ENCODE measurements around the gene WDR18. TPM values are rescaled to one million over a fixed set of nuclear protein-coding genes. Genes with fewer than 3 reads are reported as not detected.

Gene WDR18
- total RNA-seq, 1 experiment from 2014 or later, result 124 TPM

- no peak for TF ChIP-seq REST (IDR thresholded peaks at IDR 0.05; ENCODE audit: low read depth)
- no peak for TF ChIP-seq TCF7L2 (IDR thresholded peaks at IDR 0.05; ENCODE audit: borderline replicate concordance, extremely low read depth, insufficient read depth, insufficient read length)
- TF ChIP-seq ZFX (IDR thresholded peaks at IDR 0.05), result no peak
Observed at GRCh38 chr19:973726-974563, 10.2 kb upstream of the WDR18 start (continued).

GRCh38 chr19:974564-975257, 9.4 kb upstream of the WDR18 start:
- no peak overlapping the region for H3K4me2 ChIP-seq (ENCODE audit: low read length)
- BruUV-seq (replicated peaks), result no TSS peak
- no peaks in the 10 kb centered on the region for H3K9me2 ChIP-seq (ENCODE audit: insufficient read depth)
- H3K9ac ChIP-seq (ENCODE audit: low read length), result no peak overlapping the region
- H2AFZ ChIP-seq (ENCODE audit: low read depth, low read length, poor library complexity, severe bottlenecking), result no peak overlapping the region
- H3K4me3 ChIP-seq (replicated peaks in 1 of 2; ENCODE audit: low read depth in 1 of 2, low read length in 2 of 2), result no peak overlapping the region
- CTCF ChIA-PET, result no interaction called here
- DNase-seq (ENCODE audit: low read depth, low spot score) (no peak), ATAC-seq (no peak)
- intact Hi-C loops (cut with micrococcal nuclease), result no loop called here
- H3K36me3 ChIP-seq (ENCODE audit: control insufficient read depth in 1 of 2, insufficient read depth in 2 of 2, low read length in 2 of 2), result peaks cover 3 to 22% of the 10 kb centered on the region in 2 experiments; a peak in 3 of 4 replicates
- POLR2A ChIA-PET, result no interaction called here
- no peaks in the 10 kb centered on the region for H4K20me1 ChIP-seq (ENCODE audit: insufficient read depth)
- RAD21 ChIA-PET (ENCODE audit: low non-redundant PET in 1 of 2, low total read pairs in 2 of 2, uncharacterized antibody in 2 of 2, unreplicated experiment in 2 of 2), result no interaction called here
- no peaks in the 10 kb centered on the region for H3K27me3 ChIP-seq (ENCODE audit: insufficient read depth, low read length)
- peaks cover 8 to 18% of the 10 kb centered on the region in 2 experiments; a peak in 3 of 4 replicates for H3K9me3 ChIP-seq (ENCODE audit: control insufficient read depth in 1 of 2, insufficient read depth in 1 of 2, low read depth in 1 of 2, low read length in 2 of 2)
- H3K4me1 ChIP-seq (ENCODE audit: control insufficient read depth in 1 of 2, insufficient read depth in 2 of 2, low read length in 2 of 2), result 0 out of 4 replicates have a peak, but pooled peaks cover 0 to 3% of the 10 kb centered on the region in 2 experiments
- no peaks in the 10 kb centered on the region for H3K79me2 ChIP-seq (ENCODE audit: insufficient read depth, low read length)
- no peak overlapping the region for H3K27ac ChIP-seq (ENCODE audit: low read depth, low read length)
- TF ChIP-seq RAD21 (IDR thresholded peaks at IDR 0.05; ENCODE audit: low read depth) (no peak), CTCF (IDR thresholded peaks at IDR 0.05 in 2 of 3, conservative IDR thresholded peaks at IDR 0.05 in 1 of 3; ENCODE audit: borderline replicate concordance in 1 of 3, insufficient read depth in 1 of 3, low read depth in 2 of 3, low read length in 2 of 3) (no peak), REST (IDR thresholded peaks at IDR 0.05; ENCODE audit: low read depth) (no peak), ELF1 (IDR thresholded peaks at IDR 0.05; ENCODE audit: borderline replicate concordance, low read depth) (no peak), ZBTB33 (IDR thresholded peaks at IDR 0.05; ENCODE audit: extremely low read depth, insufficient replicate concordance, low read length) (no peak), YY1 (IDR thresholded peaks at IDR 0.05; ENCODE audit: extremely low read depth, insufficient replicate concordance, low read depth, low read length) (no peak)

All from HCT116 (cell line).